ENCODE data around the gene LHX6.

Gene LHX6

DNA sequence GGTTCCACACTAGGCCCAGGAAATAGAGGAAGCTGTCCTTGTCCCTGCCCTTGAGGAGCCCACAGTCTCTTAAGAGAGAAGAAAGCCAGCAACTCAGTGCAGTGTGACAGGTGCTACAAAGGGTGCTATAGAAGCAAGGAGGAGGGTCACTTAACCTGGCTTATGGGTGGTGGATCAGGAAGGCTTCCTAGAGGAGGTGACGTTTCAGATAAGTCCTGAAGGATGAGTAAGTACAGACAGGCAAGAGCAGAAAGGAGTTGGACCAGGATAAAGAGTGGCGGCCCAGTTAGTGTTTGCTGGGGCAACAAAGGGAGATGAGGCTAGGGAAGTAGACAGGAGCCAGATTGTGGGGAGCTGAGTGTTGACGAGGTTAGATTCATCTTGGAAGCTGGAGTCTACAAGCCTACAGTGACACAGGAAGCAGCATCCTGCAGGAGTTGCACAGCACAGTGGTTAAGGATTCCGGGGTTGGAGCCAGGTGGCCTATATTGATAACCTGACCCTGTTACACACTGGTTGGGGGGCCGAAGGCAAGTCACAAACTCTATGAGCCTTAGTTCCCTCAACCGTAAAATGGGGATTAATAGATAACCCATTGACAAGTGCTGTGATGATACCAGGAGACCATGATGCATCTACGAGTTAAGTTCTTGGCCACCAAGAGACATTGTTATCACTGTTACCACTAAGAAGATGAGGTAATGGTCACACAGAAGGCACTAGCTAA, 5.4 kb upstream of the LHX6 start:
- no peak for DNase-seq

DNA sequence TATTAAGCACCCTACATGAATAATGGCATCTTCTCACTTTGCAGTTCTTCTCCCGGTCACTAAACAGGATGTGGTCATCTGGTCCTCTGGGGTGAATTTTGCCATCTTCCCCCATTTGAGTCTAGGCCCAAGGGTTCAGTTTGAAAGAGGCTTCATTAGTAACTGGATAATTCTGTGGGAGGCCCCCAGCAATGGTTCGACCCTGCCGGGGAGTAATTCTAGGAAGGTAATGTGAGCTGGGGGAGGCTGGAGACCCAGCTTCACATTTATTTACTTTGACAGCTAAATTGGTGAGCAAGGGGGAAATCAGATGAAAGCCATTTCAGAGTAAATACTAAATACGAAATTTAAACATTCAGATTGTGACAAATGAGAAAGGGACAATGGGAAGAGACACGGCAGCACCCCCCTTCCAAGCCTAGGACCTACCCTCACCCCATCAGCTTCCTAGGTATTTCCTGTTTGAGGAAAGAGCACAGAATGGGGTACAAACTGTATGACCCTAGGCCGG, 4.1 kb upstream of the LHX6 start:
- DNase-seq, result no peak

DNA sequence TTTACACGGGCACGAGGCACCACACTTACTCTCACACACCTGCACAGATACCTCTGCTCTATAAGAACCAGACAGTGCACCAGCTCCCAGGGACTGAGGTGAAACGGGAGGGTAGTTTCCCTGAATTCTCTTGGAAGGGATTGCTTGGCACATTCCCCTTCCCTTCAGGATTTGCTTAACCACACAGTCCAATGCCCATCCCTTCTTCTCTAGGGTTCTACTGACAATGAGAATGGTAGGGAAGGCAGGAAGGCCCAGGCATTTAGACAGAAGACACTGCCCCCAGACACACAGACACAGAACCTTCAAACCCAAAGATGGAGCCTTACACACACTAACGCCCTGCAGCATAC, 704 bp upstream of the LHX6 start:
- DNase-seq, result no peak

DNA sequence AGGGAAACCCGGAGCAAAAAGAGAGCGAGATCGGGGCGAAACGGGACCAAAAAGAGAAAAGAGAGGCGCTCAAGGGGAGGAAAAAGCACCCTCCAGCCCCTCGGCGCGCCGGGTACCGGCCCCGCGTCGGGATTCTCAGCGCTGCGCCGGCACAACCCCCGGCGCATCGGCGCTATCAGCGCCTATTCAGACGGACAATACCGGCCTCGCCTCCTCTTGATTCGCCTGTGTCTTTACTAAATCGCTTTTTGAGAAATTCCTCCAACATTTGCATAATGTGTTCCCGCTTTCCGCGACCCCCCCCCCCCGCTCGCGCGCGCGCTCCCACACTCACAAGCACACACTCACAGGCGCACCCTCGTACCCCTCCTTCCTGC, 578 bp downstream of the LHX6 start:
- DNase-seq, result no peak

- DNase-seq, result no peak
Observed at GRCh38 chr9:122227575-122227900, 1.2 kb downstream of the LHX6 start.

DNA sequence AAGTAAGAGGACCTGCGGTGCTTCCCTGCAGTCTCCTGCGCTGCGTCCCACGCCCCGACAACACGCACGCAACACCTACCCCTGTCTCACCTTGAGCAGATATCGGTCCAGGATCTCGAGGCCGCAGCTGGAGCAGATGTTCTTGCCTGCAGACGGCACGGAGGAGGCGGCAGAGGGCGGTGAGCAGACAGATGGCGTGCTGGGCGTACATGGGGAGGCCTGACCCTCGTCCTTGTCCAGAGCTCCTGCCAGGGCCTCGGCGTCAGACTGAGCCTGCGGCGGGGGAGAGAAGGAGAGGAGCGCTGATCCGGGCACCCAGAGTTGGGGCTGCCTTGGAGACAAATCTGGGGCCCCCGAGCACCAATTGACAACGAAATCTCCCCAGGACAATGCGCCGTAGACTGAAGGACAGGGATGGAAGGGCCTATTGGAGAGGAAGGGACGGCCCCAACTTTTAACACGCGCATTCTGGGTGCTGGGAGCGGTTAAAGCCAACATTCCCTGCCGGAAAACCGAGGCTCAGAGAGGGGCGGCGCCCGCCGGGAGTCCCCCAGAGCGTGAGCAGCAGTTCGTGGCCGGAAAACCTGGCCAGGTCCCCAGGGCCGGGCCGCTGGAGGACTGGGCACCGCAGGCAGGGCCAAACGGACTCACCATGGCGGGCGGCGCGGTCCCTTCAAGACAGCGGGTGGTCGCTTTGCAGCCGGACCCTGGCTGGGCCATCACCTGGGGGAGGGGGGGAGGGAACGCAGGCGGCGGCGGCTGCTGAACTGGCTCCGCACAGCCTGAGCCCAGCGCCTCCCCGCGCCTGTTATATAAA, 1.8 kb downstream of the LHX6 start:
- DNase-seq, result no peak

GRCh38 chr9:122226142-122226757, 2.5 kb downstream of the LHX6 start:
- DNase-seq, result no peak

DNA sequence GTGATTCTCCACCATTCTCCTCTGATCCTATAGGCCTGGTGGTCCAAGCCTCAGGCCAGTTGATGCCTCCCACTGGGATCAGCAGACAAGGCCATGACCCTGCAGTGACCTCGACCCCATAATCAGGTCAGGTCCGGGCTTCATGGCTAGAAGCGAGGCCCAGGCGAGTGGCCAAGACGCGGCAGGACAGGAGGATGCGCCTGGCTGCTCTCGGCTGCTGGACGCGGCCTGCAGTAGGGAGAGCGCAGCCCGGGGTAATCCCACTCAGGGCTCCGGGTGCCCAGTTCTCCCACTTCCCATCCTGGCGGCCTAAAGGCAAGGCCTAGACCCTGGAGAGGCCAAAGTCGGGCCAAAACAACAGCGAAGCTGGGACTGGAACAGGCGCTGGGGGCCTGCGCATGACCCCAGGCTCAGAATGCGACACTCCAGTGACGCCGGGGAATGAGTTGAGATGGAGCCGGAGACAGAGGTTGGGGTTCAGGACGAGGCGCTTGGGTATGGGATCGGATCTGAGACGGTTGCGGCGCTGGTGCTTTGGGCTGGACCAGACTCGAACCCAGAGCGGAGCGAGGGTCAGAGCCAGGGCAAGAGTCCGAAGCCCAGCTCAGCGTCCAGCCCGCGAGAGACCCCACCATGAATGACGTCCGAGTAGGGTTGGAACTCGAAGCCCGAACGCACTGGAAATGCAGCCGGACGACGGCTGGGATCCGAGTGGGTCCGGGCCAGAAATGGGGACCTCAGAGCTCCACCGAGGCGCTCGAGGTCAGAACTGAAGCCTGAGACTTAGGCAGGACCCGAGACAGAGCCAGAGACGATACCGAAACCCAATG, 3.2 kb downstream of the LHX6 start:
- no peak for DNase-seq

GRCh38 chr9:122223435-122223834, 5.3 kb downstream of the LHX6 start:
- DNase-seq, result no peak

DNA sequence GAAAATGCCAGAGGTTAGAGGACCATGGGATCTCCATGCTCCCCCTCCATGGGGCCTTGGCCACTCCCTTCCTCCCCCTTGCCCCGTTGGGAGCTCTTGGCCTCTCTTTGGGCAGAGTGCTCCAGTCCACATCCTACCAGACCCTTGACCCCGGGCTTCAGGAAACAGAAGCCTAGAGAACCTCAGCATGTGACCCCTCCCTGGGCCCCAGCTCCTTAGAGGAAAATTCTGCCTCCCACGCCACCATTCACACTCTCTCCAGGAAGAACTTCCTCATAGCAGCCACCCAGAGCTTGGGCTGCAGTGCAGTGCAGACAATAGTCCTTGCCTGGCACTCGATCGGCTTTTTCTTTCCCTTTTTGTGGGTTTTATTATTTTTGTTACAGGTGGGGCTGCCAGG, 6.0 kb downstream of the LHX6 start:
- no peak for DNase-seq

- no peak for DNase-seq
Observed at GRCh38 chr9:122221183-122221811, 7.5 kb downstream of the LHX6 start.

- DNase-seq, result no peak
Observed at GRCh38 chr9:122220673-122221182, 8.0 kb downstream of the LHX6 start.

- DNase-seq, result no peak
Observed at GRCh38 chr9:122219856-122220672, 8.7 kb downstream of the LHX6 start.

DNA sequence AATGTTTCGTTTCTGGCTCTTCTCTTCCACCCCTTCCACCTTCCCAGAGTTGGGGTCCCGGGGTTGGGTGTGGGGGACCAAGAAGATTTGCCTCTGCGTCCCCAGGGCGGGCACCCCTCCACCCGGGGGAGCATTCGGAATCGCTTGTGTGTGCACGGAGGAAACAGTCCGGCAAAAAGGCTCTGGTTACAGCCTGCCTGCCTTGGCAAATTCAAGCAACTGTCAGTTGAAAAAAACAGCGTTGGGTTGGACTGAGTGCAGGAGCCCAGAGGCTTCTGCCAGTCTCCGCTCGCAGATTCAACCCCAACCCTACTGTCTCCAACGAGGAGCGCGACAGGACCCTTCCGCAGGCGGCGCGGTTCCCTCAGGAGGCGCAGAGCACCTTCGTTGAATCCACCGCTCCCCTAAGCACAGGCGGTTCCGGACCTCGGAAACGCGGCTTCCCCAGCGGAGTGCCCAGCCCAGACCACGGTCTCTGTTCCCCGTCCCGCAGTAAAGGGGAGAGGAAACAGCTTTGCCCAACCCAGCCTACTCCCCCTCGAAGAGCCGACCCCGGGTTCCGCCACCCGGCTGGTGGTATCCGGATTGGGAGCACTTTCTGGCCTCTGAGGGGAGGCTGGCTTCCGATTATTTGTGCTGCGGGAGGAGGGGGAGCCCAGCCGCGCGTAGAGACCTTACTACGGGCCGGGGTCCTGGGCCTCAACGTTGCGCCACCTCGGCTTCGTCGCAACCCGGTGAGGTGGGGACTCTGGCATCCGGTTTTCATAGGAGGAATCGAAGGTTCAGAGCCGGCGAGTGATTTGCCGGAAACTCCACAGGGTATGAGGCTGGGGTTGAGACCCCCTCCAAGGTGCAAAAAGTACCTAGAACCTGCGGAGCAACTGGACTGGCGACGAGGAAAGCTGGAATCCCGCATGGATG, 9.6 kb downstream of the LHX6 start:
- no peak for DNase-seq

- DNase-seq, result no peak
Observed at GRCh38 chr9:122218071-122218934, 10.5 kb downstream of the LHX6 start.

- no peak for DNase-seq
Observed at GRCh38 chr9:122217640-122218039, 11.1 kb downstream of the LHX6 start.

DNA sequence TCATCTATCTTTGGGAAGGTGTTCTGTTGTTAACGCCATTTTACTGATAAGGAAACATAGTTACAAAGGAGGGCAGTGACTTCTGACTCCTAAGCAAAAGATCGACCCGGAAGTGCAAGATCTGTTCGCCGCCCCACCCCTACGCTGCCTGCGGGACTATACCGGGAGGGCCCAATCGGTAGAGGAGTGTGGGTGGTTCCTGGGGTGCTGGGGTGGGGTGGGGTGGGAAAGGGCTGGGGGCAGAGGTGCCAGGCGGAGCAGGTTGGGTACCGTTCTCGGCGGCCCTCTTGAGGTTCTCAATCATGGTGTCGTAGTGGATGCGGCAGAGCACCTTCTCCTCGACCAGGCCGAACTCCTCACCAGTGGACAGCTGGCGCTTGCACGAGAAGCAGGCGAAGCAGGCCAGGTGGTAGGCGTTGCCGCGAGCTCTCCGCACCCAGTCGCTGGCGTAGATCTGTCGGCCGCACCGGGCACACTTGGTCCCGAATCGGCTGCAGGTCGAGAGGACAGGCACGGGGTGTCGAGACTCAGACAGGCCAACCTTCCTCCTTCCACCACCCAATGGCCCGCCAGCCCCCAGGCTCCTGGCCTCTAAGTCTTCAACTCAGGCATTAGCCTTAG, 11.8 kb downstream of the LHX6 start:
- no peak for DNase-seq

- no peak for DNase-seq
Observed at GRCh38 chr9:122216138-122216797, 12.5 kb downstream of the LHX6 start.

All from NCI-H2081 (cell line).